Endodermal cell (in vitro differentiated cells): ENCODE measurements around the gene COQ6. TPM values are rescaled to one million over a fixed set of nuclear protein-coding genes. Genes with fewer than 3 reads are reported as not detected.
"Not testable (repeated sequence)": the region's sequence is repeated elsewhere in the genome, so short reads cannot be mapped to it uniquely, and the experiment has no call there.

ENCODE experiments used
- DNase-seq: peaks from one replicate; pipeline ENCODE4 v3.0.0-alpha.2; 2017
- H3K27ac ChIP-seq: 2 replicates; pipeline ENCODE4 v1.5.1; 2013; ENCODE audit warnings: mild to moderate bottlenecking, low read depth, low read length, moderate library complexity
- H3K27me3 ChIP-seq: 2 replicates; pipeline ENCODE4 v1.6.1; 2013; ENCODE audit warnings: mild to moderate bottlenecking, low read length, moderate library complexity; ENCODE audit not compliant: insufficient read depth, control insufficient read depth, poor library complexity, severe bottlenecking
- H3K36me3 ChIP-seq: 2 replicates; pipeline ENCODE4 v1.7.0; 2013; ENCODE audit warnings: mild to moderate bottlenecking, low read length, moderate library complexity; ENCODE audit not compliant: control insufficient read depth, insufficient read depth
- H3K4me1 ChIP-seq: one replicate; pipeline ENCODE4 v1.7.0; 2013; ENCODE audit warnings: low read length; ENCODE audit not compliant: control insufficient read depth, insufficient read depth
- H3K4me3 ChIP-seq: 2 replicates; pipeline ENCODE4 v1.5.1; 2013; ENCODE audit warnings: mild to moderate bottlenecking, low read length, moderate library complexity
- H3K9ac ChIP-seq: 2 replicates; pipeline ENCODE4 v1.6.1; 2013; ENCODE audit warnings: mild to moderate bottlenecking, low read length, moderate library complexity; ENCODE audit not compliant: poor library complexity, severe bottlenecking; ENCODE audit errors: extremely low read depth
- H3K9me3 ChIP-seq: 2 replicates; pipeline ENCODE4 v1.6.1; 2013; ENCODE audit warnings: mild to moderate bottlenecking, low read length, moderate library complexity; ENCODE audit not compliant: control insufficient read depth
- H3K27ac Mint-ChIP-seq: 2 replicates; pipeline ENCODE4 v1.8.0; 2020; ENCODE audit warnings: mixed read lengths
- H3K27me3 Mint-ChIP-seq: 2 replicates; pipeline ENCODE4 v1.8.0; 2021; ENCODE audit warnings: mild to moderate bottlenecking, mixed read lengths; ENCODE audit not compliant: insufficient read depth
- H3K36me3 Mint-ChIP-seq: 2 replicates; pipeline ENCODE4 v1.8.0; 2020; ENCODE audit warnings: low read depth, mixed read lengths
- H3K4me1 Mint-ChIP-seq: 2 replicates; pipeline ENCODE4 v1.8.0; 2020; ENCODE audit warnings: mixed read lengths
- H3K4me3 Mint-ChIP-seq: 2 replicates; pipeline ENCODE4 v1.8.0; 2020; ENCODE audit warnings: mild to moderate bottlenecking, moderate library complexity, mixed read lengths
- H3K9me3 Mint-ChIP-seq: 2 replicates; pipeline ENCODE4 v1.8.0; 2020; ENCODE audit warnings: mild to moderate bottlenecking, mixed read lengths
- CTCF ChIP-seq: fragments of 200-600 bp; sonication (generic); conservative IDR thresholded peaks from 2 replicates; pipeline ENCODE4 v1.5.0; 2021; ENCODE audit warnings: antibody characterized with exemption, mild to moderate bottlenecking
- WGBS, 2 experiments: methylation state at CpG; one replicate each; pipeline versions ENCODE4 v1.1.5 to v1.1.7; 2013; ENCODE audit warnings: missing lambda C conversion rate in 2 of 2, mixed read lengths in 1 of 2; ENCODE audit not compliant: insufficient coverage in 1 of 2, insufficient read length in 1 of 2; 5-methylcytosine and 5-hydroxymethylcytosine counted together
- total RNA-seq, 2 donors: library from RNA; stranded (reverse); fragmentation: NEBNext Ultra II Directional in 1 of 2; extraction: Animal tissue kit (Norgen Biotek cat#: 25700) in 1 of 2; gene quantifications; 2 replicates in 1 of 2; 3 replicates in 1 of 2; pipeline ENCODE4 v1.2.1, GENCODE V29; 2021

The COQ6 gene
- total RNA-seq, 2 donors from 2014 or later, result 18.0 to 18.1 TPM

- Histone ChIP-seq H3K27me3 (no peaks in the 10 kb centered on the region), H3K4me1 (no peaks in the 10 kb centered on the region), H3K27ac (no peak overlapping the region), H3K9me3 (no peaks in the 10 kb centered on the region), H3K36me3 (peaks cover 9% of the 10 kb centered on the region), H3K9ac (no peak overlapping the region), H3K4me3 (no peak overlapping the region)
- H3K27me3 Mint-ChIP-seq, result no peaks in the 10 kb centered on the region
- H3K4me3 Mint-ChIP-seq, result no peak overlapping the region
- H3K36me3 Mint-ChIP-seq, result peaks cover 14% of the 10 kb centered on the region
- no peak for TF ChIP-seq CTCF
- no peak for DNase-seq
- no peaks in the 10 kb centered on the region for H3K4me1 Mint-ChIP-seq
- WGBS, 2 experiments, result 93% methylated on average over 7 of the region's 7 CpGs
- H3K9me3 Mint-ChIP-seq, result no peaks in the 10 kb centered on the region
- no peak overlapping the region for H3K27ac Mint-ChIP-seq
These were observed 47.9 kb downstream of the COQ6 start for GRCh38 chr14:73997944-73998447.

GRCh38 chr14:73998726-73999125 lies 48.6 kb downstream of the COQ6 start:
- Histone ChIP-seq H3K4me3 (no peak overlapping the region), H3K27ac (no peak overlapping the region), H3K9ac (no peak overlapping the region), H3K27me3 (no peaks in the 10 kb centered on the region), H3K36me3 (peaks cover 14% of the 10 kb centered on the region), H3K9me3 (no peaks in the 10 kb centered on the region), H3K4me1 (no peaks in the 10 kb centered on the region)
- Mint-ChIP-seq H3K27me3 (no peaks in the 10 kb centered on the region), H3K9me3 (no peaks in the 10 kb centered on the region), H3K27ac (peak overlapping the region; percentile 2), H3K36me3 (peaks cover 15% of the 10 kb centered on the region), H3K4me3 (no peak overlapping the region), H3K4me1 (no peaks in the 10 kb centered on the region)
- TF ChIP-seq CTCF, result no peak
- 92 to 96% methylated on average over 2 of the region's 2 CpGs for WGBS, 2 experiments
- DNase-seq, result no peak

- H3K9me3 Mint-ChIP-seq, H3K4me3 ChIP-seq, H3K4me3 Mint-ChIP-seq, DNase-seq, H3K27ac Mint-ChIP-seq, H3K27me3 ChIP-seq, H3K9me3 ChIP-seq, H3K9ac ChIP-seq, H3K4me1 ChIP-seq, H3K27ac ChIP-seq, H3K4me1 Mint-ChIP-seq, H3K27me3 Mint-ChIP-seq: not testable (repeated sequence)
- H3K36me3 Mint-ChIP-seq, result peaks cover 39% of the 10 kb centered on the region
- H3K36me3 ChIP-seq, result peaks cover 16% of the 10 kb centered on the region
- WGBS, 2 experiments, result 90% methylated on average over 2 to 3 of the region's 3 CpGs
These were observed 55.6 kb downstream of the COQ6 start for GRCh38 chr14:74005664-74006063.
